HG03025 (cell line): Measurements from ENCODE around the gene LENG8.
A peak's percentile ranks its signal among the peaks of the same experiment; 100 is the strongest.

Experiments used
- ATAC-seq: cut with Tn5 transposase; IDR thresholded peaks from one replicate; pipeline ENCODE4 v1.9.1; 2021; ENCODE audit warnings: mild to moderate bottlenecking, moderate library complexity; ENCODE audit not compliant: unreplicated experiment, low FRiP score

The LENG8 gene

DNA sequence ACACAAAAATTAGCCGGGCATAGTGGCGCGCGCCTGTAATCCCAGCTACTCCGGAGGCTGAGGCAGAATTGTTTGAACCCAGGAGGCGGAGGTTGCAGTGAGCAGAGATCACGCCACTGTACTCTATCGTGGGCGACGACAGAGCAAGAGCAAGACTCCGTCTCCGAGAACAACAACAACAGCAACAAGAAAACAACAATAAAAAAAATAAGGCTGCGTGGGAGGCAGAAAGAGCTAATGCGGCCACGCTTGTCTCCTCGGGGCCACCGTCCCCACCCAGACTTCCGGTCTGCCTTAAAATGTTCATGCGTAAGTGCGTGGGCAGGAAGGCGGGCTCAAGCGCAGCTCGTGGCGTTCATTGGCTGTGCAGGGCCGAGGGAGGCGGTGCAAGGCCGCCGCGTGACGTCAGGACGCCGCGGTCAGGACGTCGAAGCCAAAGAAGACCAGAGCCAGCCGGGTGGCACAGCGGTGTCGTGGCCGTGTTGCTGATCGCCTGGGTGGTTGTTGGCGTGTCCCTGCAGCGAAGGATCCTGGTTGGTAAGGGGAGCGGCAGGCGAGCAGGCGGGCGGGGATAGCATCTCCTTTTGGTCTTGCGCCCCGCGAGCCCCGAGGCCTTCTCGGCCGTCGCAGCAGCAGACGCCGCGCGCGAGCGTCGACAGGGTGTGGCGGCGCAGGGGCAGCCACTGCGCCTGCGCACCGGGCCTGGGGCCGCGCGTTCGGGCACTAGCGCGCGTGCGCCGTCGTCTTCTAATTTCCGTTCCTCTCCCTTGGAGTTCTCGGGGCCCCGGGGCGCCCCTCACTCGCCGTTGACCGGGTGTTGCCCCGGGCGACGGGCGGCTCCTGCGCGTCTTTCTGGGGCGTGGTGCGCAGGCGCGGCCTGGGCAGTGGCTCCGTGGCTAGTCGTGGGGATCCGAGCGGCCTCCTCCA lies at the start of gene LENG8:
Gene LENG8 (plus strand): TSS at position 426 of the 927 bp plus-strand sequence. CDS start 2,146 bp downstream, outside the sequence.
- ATAC-seq = peak; percentile 79

- ATAC-seq = no peak
Measured at GRCh38 chr19:54400913-54401312, 48.1 kb upstream of the LENG8 start.

- ATAC-seq = no peak
Measured at GRCh38 chr19:54403054-54403453, 45.9 kb upstream of the LENG8 start.

DNA sequence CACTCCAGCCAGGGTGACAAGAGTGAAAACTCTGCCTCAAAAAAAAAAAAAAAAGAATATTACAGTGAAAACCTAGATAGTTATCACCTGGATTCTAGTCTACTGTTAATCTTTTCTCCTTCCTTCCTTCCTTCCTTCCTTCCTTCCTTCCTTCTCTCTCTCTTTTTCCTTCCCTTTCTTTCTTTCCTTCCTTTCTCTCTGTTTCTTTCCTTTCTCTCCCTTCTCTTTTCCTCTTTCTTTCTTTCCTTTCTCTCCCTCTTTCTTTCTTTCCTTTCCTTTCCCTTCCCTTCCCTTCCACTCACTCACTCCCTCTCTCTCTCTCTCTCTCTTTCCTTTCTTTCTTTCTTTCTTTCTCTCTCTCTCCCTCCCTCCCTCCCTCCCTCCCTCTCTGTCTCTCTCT lies 43.4 kb upstream of the LENG8 start:
- no peak for ATAC-seq

GRCh38 chr19:54407780-54408179 lies 41.2 kb upstream of the LENG8 start:
- no peak for ATAC-seq

GRCh38 chr19:54408456-54409026 lies 40.5 kb upstream of the LENG8 start:
- no peak for ATAC-seq

GRCh38 chr19:54411033-54411432 lies 38.0 kb upstream of the LENG8 start:
- ATAC-seq = no peak

DNA sequence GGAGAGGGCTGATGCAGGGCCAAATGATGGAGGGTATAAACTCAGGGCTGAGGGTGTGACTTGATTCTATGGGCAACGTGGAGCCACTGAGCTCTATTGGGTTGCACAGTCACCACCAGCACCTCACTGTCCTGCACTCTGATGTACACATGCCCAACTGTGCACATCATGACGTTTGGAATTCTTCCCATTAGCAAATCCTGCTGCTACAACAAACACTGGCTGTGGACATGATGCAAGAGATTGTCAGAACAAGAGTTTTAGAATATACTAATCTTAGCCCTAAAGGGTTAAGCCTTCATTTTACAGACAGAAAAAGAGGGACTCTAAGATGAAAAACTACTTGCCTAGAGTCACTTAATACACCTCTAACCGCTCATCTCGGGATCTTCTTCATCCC lies 36.1 kb upstream of the LENG8 start:
- ATAC-seq = no peak

GRCh38 chr19:54414156-54414555 lies 34.8 kb upstream of the LENG8 start:
- ATAC-seq = no peak

GRCh38 chr19:54415208-54415900 lies 33.6 kb upstream of the LENG8 start, which contains the start of gene TTYH1:
TSS of gene TTYH1 (plus strand) at chr19:54415464. CDS start at chr19:54415553, 89 bp downstream.
- ATAC-seq = no peak

GRCh38 chr19:54415901-54416673 lies 32.9 kb upstream of the LENG8 start:
- no peak for ATAC-seq

DNA sequence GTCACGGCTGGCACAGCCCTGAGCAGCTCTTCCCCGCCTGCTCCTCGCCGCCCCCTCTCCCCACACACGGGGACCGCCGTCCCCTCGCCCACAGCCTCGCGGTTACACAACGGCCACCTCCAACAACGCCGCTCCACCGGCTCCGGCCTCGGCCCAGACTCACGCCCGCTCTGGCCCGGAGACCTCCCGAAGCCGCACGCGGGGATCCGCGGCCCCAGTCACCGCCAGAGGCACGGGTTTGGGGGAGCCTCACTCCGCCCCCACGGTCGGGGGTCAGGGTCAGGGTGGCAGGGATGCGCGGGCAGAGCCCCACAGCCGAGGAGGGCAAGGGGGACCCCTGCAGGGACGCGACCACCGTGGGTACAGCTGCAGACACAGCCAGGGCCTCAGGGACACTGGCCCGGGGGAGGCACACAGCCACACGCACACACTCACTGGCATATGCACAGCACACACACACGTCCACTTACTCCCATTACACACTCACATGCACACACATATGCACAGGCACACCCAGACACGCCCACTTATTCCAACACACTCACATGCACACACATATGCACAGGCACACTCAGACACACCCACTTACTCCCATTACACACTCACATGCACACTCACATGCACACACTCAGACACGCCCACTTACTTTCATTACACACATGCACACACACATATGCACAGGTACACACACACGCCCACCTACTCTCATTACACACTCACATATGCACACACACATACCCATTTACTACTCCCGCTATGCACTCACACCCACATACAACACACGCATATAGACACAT lies 32.1 kb upstream of the LENG8 start:
- ATAC-seq = no peak

- ATAC-seq = no peak
Measured at GRCh38 chr19:54418030-54418929, 30.7 kb upstream of the LENG8 start.

DNA sequence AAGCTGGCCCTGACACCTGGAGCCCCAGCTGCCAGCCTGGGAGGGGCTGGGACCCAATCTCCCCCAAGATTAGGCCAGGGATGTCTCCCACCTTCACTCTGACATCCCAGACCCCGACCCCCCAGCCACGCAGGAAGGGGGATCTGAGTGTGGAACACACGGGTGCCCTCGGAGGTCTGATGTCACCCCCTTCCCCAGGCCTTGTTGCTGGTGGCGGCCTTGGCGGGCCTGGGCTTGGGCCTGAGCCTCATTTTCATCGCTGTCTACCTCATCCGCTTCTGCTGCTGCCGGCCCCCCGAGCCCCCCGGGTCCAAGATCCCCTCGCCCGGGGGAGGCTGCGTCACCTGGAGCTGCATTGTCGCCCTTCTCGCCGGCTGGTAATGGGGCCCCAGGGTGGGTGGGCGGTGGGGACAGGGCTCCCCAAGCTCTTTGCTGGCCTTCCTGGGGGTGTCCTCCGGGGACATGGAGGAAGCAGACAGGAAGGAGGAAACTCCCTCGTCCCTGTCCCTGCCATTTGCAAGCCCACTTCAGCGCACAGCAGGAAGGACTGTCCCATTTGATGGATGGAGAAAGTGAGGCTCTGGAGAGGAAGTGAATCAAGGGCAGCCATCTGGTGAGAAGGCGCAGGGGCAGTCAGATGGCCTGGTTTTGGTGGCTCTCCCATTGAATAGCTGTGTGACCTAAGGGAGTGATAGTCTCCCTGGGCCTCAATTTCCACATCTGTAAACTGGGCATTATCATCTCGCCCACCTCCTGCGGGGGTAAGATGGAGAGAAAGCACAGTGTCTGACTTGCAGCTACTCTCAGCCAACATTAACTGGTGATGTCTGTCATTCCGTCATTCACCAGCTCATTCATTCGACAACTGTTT lies 29.8 kb upstream of the LENG8 start:
- no peak for ATAC-seq

GRCh38 chr19:54420068-54420382 lies 29.0 kb upstream of the LENG8 start:
- no peak for ATAC-seq

DNA sequence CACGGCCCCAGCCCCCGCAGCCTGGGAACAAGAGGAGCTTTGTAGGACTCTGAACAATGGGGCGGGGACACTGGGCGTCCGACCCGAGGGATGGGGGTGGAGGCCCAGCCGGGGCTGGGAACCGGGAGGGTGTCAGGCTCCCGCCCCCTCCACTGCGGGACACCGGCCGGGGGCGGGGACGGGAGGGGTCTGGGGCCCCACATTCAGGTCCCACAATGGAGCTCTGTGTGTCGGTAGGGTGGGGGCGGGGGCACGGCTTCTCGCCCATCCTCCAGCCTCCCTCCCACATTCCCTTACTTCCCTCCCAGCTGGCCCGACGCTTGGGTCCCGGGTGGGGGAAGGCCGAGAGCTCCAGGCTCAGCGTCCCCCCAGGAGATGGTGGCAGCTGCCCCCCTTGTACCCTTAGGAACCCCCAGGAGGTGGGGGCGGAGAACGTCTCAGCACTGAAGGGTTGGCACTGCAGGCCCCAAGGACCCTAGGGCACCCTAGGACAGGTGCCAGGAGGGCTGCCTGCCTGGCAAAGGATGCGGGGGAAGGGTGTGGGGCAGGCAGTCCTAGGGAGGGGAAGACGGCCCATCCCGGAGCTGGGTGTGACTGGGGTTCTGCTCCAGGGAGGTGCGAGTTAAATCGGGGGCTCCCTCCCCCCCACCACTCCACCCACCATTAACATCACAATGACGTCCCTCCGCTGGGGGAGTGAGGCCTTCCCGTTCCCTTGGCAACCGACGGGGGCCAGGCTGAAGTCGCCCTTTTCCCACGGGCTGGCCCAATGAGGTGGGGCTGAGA lies 28.4 kb upstream of the LENG8 start:
- no peak for ATAC-seq

DNA sequence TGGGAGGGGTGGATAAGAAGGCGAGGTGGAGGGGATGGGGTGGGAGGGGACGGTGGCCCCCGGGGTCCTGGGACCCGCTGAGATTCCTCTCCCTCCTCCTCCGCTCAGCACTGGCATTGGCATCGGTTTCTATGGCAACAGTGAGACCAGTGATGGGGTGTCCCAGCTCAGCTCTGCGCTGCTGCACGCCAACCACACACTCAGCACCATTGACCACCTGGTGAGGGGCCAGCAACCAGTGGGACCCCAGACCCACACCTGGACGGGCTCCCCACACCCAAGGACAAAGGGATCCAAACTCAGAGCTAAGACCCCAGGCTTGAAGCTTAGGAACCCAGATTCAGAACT lies 27.9 kb upstream of the LENG8 start:
- no peak for ATAC-seq
